CD4-positive, alpha-beta T cell (primary cell): ENCODE results near the gene IGF1R. TPM values are rescaled to one million over a fixed set of nuclear protein-coding genes. Genes with fewer than 3 reads are reported as not detected.
A peak's percentile ranks its signal among the peaks of the same experiment; 100 is the strongest.

Experiments used
- ATAC-seq: fragments of 200-7000 bp; cut with Tn5 transposase; one replicate; pipeline ENCODE4 v1.10.0; 2022; ENCODE audit warnings: mild to moderate bottlenecking; ENCODE audit not compliant: poor library complexity
- CTCF ChIA-PET: fragments of 350-600 bp; sonication (Branson Sonifier 250); formaldehyde crosslinking; loops from one replicate; lab custom pipeline; 2021; ENCODE audit warnings: antibody characterized with exemption, inconsistent platforms; lab: Charles Lee
- POLR2A ChIA-PET: fragments of 350-600 bp; sonication (Branson Sonifier 250); formaldehyde crosslinking; loops from one replicate; lab custom pipeline; 2021; ENCODE audit warnings: antibody characterized with exemption, inconsistent platforms; lab: Charles Lee
- DNase-seq, 14 experiments: peaks; one replicate each; pipeline ENCODE4 v3.0.0-alpha.2; 2013 to 2020; ENCODE audit warnings: mixed read lengths in 2 of 14
- H3K27ac ChIP-seq, 2 donors: one replicate each; pipeline versions ENCODE4 v1.5.1 to v1.7.0; 2013; ENCODE audit warnings: low read length in 2 of 2, low read depth in 1 of 2, mild to moderate bottlenecking in 1 of 2
- H3K27me3 ChIP-seq, 2 experiments: 1 replicate in 1 of 2; 2 replicates in 1 of 2; pipeline versions ENCODE4 v1.6.1 to v1.7.0; 2013; ENCODE audit warnings: low read length in 2 of 2, control low read depth in 1 of 2, mild to moderate bottlenecking in 1 of 2, moderate library complexity in 1 of 2; ENCODE audit not compliant: insufficient read depth in 2 of 2, control insufficient read depth in 1 of 2
- H3K36me3 ChIP-seq: one replicate; pipeline ENCODE4 v1.6.1; 2013; ENCODE audit warnings: low read length, control low read depth; ENCODE audit not compliant: insufficient read depth
- H3K4me1 ChIP-seq: one replicate; pipeline ENCODE4 v1.6.1; 2013; ENCODE audit warnings: low read length, control low read depth; ENCODE audit not compliant: insufficient read depth
- H3K4me3 ChIP-seq: one replicate; pipeline ENCODE4 v1.5.1; 2013; ENCODE audit warnings: mild to moderate bottlenecking, low read length, moderate library complexity
- H3K9me3 ChIP-seq, 2 experiments: 1 replicate in 1 of 2; 2 replicates in 1 of 2; pipeline versions ENCODE4 v1.6.1 to v1.7.0; 2013; ENCODE audit warnings: low read length in 2 of 2, mild to moderate bottlenecking in 2 of 2, control low read depth in 1 of 2, moderate library complexity in 1 of 2; ENCODE audit not compliant: control insufficient read depth in 1 of 2, insufficient read depth in 1 of 2
- H3K27ac Mint-ChIP-seq: one replicate; pipeline ENCODE4 v1.8.0; 2020; ENCODE audit warnings: mixed read lengths
- H3K27me3 Mint-ChIP-seq: one replicate; pipeline ENCODE4 v1.8.0; 2021; ENCODE audit warnings: mixed read lengths
- H3K36me3 Mint-ChIP-seq: one replicate; pipeline ENCODE4 v1.8.0; 2021; ENCODE audit warnings: low read depth, mixed read lengths
- H3K4me1 Mint-ChIP-seq: one replicate; pipeline ENCODE4 v1.8.0; 2021; ENCODE audit warnings: low read depth, mixed read lengths
- H3K4me3 Mint-ChIP-seq: one replicate; pipeline ENCODE4 v1.8.0; 2020; ENCODE audit warnings: mild to moderate bottlenecking, mixed read lengths
- H3K9me3 Mint-ChIP-seq: one replicate; pipeline ENCODE4 v1.8.0; 2020; ENCODE audit warnings: mixed read lengths
- CTCF ChIP-seq: fragments of 200-600 bp; IDR thresholded peaks from one replicate; pipeline ENCODE4 v1.8.0; 2022; ENCODE audit warnings: antibody characterized with exemption, mild to moderate bottlenecking
- intact Hi-C, 2 experiments: fragments of 100-400 bp; cut with DNase I in 1 of 2; cut with micrococcal nuclease in 1 of 2; formaldehyde crosslinking; loops; one replicate each; pipeline versions ENCODE4 v1.15.1 to v1.9.0; 2023 to 2025; cut with DNase I, micrococcal nuclease
- total RNA-seq, 174 experiments: library from RNA in 2 of 174; stranded (reverse) in 2 of 174; gene quantifications; one replicate each; pipeline ENCODE4 v1.2.3 and lab custom pipeline; 2021 to 2026

The IGF1R gene
- total RNA-seq, 2 experiments from 2014 or later, result 39.2 to 40.3 TPM

DNA sequence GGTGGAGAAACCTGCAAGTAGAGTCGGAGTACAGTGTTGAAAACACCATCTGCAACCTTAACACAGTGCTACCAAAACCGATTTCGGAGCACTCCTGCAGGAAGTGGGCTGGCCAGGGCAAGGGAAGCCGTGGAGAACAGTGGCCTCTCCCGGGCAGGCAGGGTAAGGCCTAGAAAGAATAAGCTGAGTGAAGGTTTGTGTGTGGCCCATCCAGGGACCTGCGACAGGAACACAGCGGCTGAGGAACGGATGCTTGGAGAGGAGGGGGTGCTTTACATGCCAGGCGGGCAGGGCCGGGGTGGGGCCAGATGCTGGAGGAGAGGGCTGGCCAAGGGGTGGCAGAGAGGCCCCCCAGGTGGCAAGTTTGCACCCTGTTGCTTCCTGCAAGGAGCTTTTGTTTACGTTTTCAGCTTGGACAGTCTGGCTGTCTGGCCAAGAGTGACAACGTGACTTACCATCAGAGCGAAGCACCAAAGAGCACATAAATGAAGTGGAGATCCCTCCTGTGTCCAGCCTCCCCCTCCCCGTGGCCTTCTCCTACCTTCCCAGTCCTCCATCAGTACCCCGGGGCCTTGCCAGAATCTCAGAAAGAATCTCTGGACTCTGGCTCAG lies 202.7 kb downstream of the IGF1R start:
- ChIA-PET CTCF (interaction anchor here (0.6 to 3.0 kb wide), 11 partner anchors 13 to 336 kb away, joined by 3 to 24 read pairs (median 3); partner anchors contain the start of gene IGF1R), POLR2A (interaction anchor here (0.9 to 2.7 kb wide), 6 partner anchors 9 to 332 kb away, joined by 3 to 12 read pairs (median 5); partner anchors contain the start of gene IGF1R)
- DNase-seq (peak; percentile 58 to 84 (median 67)), ATAC-seq (peak; percentile 73)
- peaks cover 77% of the 10 kb centered on the region for H3K4me1 Mint-ChIP-seq
- H3K27me3 ChIP-seq, result no peaks in the 10 kb centered on the region
- peaks cover 39% of the 10 kb centered on the region for H3K4me1 ChIP-seq
- no peaks in the 10 kb centered on the region for H3K36me3 ChIP-seq
- peaks cover 4% of the 10 kb centered on the region for H3K36me3 Mint-ChIP-seq
- peak overlapping the region; percentile 89 for H3K27ac Mint-ChIP-seq
- peak overlapping the region; percentile 7 to 53 for H3K27ac ChIP-seq
- H3K9me3 Mint-ChIP-seq, result no peaks in the 10 kb centered on the region
- no peaks in the 10 kb centered on the region for H3K27me3 Mint-ChIP-seq
- peak overlapping the region; percentile 93 for H3K4me3 Mint-ChIP-seq
- TF ChIP-seq CTCF, result peak; percentile 61
- H3K4me3 ChIP-seq, result peak overlapping the region; percentile 87
- no peaks in the 10 kb centered on the region for H3K9me3 ChIP-seq
- intact Hi-C loops, result no loop called here

DNA sequence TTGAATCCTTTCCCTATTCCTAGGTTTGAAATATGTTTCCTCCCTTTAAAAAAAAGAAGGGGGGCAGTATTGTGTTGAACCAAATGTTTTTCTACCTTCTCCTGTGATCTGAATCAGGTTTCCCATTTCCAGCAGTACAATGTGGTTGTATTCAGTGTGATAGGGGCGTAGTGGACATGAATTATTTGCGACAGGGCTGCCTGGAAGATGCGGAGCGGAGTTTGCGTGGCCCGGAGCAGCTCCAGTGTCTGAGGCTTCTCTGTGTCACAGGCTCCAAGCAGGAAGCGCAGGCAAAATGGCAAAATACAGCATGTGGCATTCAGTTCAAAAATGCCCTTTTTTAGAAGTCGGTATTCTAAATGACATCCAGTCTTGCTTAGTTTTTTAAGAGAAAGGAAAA lies 204.8 kb downstream of the IGF1R start:
- Mint-ChIP-seq H3K4me3 (peak overlapping the region; percentile 93), H3K27me3 (no peaks in the 10 kb centered on the region), H3K4me1 (peaks cover 81% of the 10 kb centered on the region), H3K27ac (peak overlapping the region; percentile 89), H3K9me3 (no peaks in the 10 kb centered on the region), H3K36me3 (peaks cover 4% of the 10 kb centered on the region)
- no peaks in the 10 kb centered on the region for H3K9me3 ChIP-seq
- POLR2A ChIA-PET, result no interaction called here
- intact Hi-C loops, result loop anchor here (1.0 kb wide), 1 partner anchor 205 kb away; the partner anchor contains the start of gene IGF1R (in 2 of the 2)
- H3K27ac ChIP-seq, result peak overlapping the region; percentile 60 to 70
- peak; percentile 56 for ATAC-seq
- DNase-seq, result peak; percentile 36 to 88 (median 64)
- no peak for TF ChIP-seq CTCF
- CTCF ChIA-PET, result interaction anchor here (0.9 kb wide), 1 partner anchor 205 kb away, joined by 3 read pairs; no protein-coding TSS in a partner anchor
- H3K4me1 ChIP-seq, result peaks cover 39% of the 10 kb centered on the region
- peak overlapping the region; percentile 87 for H3K4me3 ChIP-seq
- H3K36me3 ChIP-seq, result no peaks in the 10 kb centered on the region
- H3K27me3 ChIP-seq, result no peaks in the 10 kb centered on the region

DNA sequence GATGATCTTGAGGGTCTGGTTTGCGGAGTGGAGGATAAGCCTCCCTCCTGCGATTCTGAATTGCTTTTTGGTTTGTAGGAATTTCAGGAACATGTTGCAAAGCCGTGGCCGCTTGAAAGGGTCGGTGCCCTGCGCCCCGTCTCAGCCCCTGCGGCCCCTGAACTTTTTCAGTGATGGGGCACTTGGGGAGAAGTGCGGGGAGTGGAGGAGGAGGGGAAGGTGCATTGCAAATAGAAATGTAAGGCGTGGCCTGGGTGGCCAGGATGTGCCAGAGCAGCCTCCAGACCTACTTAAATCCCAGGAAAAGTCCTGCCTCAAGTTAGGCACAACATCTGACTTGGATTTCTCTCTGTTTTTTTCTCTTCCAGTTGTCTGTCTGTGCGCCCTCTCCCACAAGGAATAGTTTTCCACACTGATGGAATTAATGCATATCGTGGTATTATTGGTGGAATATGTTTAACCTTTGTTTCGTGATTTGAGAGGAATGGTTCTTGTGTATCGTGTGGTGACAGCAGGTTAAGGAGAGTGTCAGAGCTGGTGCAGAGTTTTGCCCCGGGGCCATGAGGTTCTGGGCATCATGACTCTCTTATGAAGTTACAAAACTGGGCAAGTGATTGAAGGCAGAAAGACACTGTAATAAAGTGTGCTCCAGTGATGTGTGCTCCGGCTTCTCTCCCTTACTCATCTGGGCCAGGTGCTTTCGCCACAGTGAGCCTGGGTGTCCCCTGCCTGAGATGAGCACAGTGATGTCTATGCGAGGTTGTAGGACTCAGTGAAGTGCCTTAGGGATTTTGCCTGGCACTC lies 205.5 kb downstream of the IGF1R start:
- DNase-seq (no peak), ATAC-seq (no peak)
- no peak for TF ChIP-seq CTCF
- H3K4me3 ChIP-seq, result no peak overlapping the region
- H3K27ac ChIP-seq, result no peak overlapping the region
- Mint-ChIP-seq H3K27ac (peak overlapping the region; percentile 89), H3K36me3 (peaks cover 4% of the 10 kb centered on the region), H3K9me3 (no peaks in the 10 kb centered on the region), H3K4me1 (peaks cover 81% of the 10 kb centered on the region), H3K27me3 (no peaks in the 10 kb centered on the region), H3K4me3 (peak overlapping the region; percentile 93)
- no peaks in the 10 kb centered on the region for H3K27me3 ChIP-seq
- H3K36me3 ChIP-seq, result no peaks in the 10 kb centered on the region
- no peaks in the 10 kb centered on the region for H3K9me3 ChIP-seq
- intact Hi-C loops, result loop anchor here (1.0 kb wide), 1 partner anchor 206 kb away; the partner anchor contains the start of gene IGF1R (in 2 of the 2)
- H3K4me1 ChIP-seq, result peaks cover 42% of the 10 kb centered on the region
- POLR2A ChIA-PET, result interaction anchor here (0.6 kb wide), 1 partner anchor 44 kb away, joined by 3 read pairs; no protein-coding TSS in a partner anchor
- CTCF ChIA-PET, result interaction anchor here (0.9 kb wide), 1 partner anchor 206 kb away, joined by 3 read pairs; no protein-coding TSS in a partner anchor
